ENCODE data around the gene EEF2K.

Gene EEF2K

GRCh38 chr16:22322021-22322471, 116.0 kb downstream of the EEF2K start:
- TF ChIP-seq CTCF (IDR thresholded peaks at IDR 0.05; ENCODE audit: insufficient read depth, low read depth, low read length, missing control alignments), result no peak
- DNase-seq (ENCODE audit: low read depth), result no peak
- no peak overlapping the region for H3K4me3 ChIP-seq (ENCODE audit: low read depth, low read length)

GRCh38 chr16:22322741-22323140, 116.7 kb downstream of the EEF2K start:
- no peak for TF ChIP-seq CTCF (IDR thresholded peaks at IDR 0.05; ENCODE audit: insufficient read depth, low read depth, low read length, missing control alignments)
- H3K4me3 ChIP-seq (ENCODE audit: low read depth, low read length), result no peak overlapping the region

GRCh38 chr16:22323173-22323958, 117.3 kb downstream of the EEF2K start:
- no peak overlapping the region for H3K4me3 ChIP-seq (ENCODE audit: low read depth, low read length)
- DNase-seq (ENCODE audit: low read depth), result no peak
- no peak for TF ChIP-seq CTCF (IDR thresholded peaks at IDR 0.05; ENCODE audit: insufficient read depth, low read depth, low read length, missing control alignments)

More at GRCh38 chr16:22322741-22323140, 116.7 kb downstream of the EEF2K start:
- DNase-seq (ENCODE audit: low read depth), result no peak

- TF ChIP-seq CTCF (IDR thresholded peaks at IDR 0.05; ENCODE audit: insufficient read depth, low read depth, low read length, missing control alignments), result no peak
- no peak overlapping the region for H3K4me3 ChIP-seq (ENCODE audit: low read depth, low read length)
- no peak for DNase-seq (ENCODE audit: low read depth)
Measured at GRCh38 chr16:22323959-22324786, 118.1 kb downstream of the EEF2K start.

- DNase-seq (ENCODE audit: low read depth), result no peak
- no peak overlapping the region for H3K4me3 ChIP-seq (ENCODE audit: low read depth, low read length)
- no peak for TF ChIP-seq CTCF (IDR thresholded peaks at IDR 0.05; ENCODE audit: insufficient read depth, low read depth, low read length, missing control alignments)
Measured at GRCh38 chr16:22324787-22325597, 118.9 kb downstream of the EEF2K start.

- H3K4me3 ChIP-seq (ENCODE audit: low read depth, low read length), result no peak overlapping the region
- no peak for TF ChIP-seq CTCF (IDR thresholded peaks at IDR 0.05; ENCODE audit: insufficient read depth, low read depth, low read length, missing control alignments)
- no peak for DNase-seq (ENCODE audit: low read depth)
Measured at GRCh38 chr16:22325598-22326368, 119.7 kb downstream of the EEF2K start.
